HG02588 (cell line): ENCODE measurements around the gene MS4A7.
"Not testable (repeated sequence)": the region's sequence is repeated elsewhere in the genome, so short reads cannot be mapped to it uniquely, and the experiment has no call there.

Experiments
- ATAC-seq: cut with Tn5 transposase; IDR thresholded peaks from one replicate; pipeline ENCODE4 v1.9.1; 2021; ENCODE audit warnings: mild to moderate bottlenecking, moderate library complexity; ENCODE audit not compliant: unreplicated experiment

The MS4A7 gene

GRCh38 chr11:60378354-60378753 lies at the start of gene MS4A7:
MS4A7 (plus strand) TSS chr11:60378532; CDS start chr11:60383142, 4,610 bp downstream.
- ATAC-seq, result peak; percentile 75

GRCh38 chr11:60332846-60333245 lies 45.5 kb upstream of the MS4A7 start:
- ATAC-seq, result no peak

- no peak for ATAC-seq
Measured at GRCh38 chr11:60334005-60334620, 44.2 kb upstream of the MS4A7 start.

GRCh38 chr11:60336767-60337391 lies 41.5 kb upstream of the MS4A7 start:
- peak; percentile 50 for ATAC-seq

GRCh38 chr11:60338053-60338452 lies 40.3 kb upstream of the MS4A7 start:
- ATAC-seq, result no peak

- no peak for ATAC-seq
Measured at GRCh38 chr11:60339356-60339755, 39.0 kb upstream of the MS4A7 start.

- ATAC-seq, result no peak
Measured at GRCh38 chr11:60343094-60343704, 35.1 kb upstream of the MS4A7 start.

- ATAC-seq, result no peak
Measured at GRCh38 chr11:60344146-60344545, 34.2 kb upstream of the MS4A7 start.

- ATAC-seq, result no peak
Measured at GRCh38 chr11:60345489-60345888, 32.8 kb upstream of the MS4A7 start.

GRCh38 chr11:60347084-60347797 lies 31.1 kb upstream of the MS4A7 start:
- ATAC-seq, result no peak

GRCh38 chr11:60348116-60348515 lies 30.2 kb upstream of the MS4A7 start:
- ATAC-seq, result no peak

GRCh38 chr11:60349990-60350389 lies 28.3 kb upstream of the MS4A7 start:
- no peak for ATAC-seq

GRCh38 chr11:60357771-60358170 lies 20.6 kb upstream of the MS4A7 start:
- ATAC-seq, result no peak

GRCh38 chr11:60360621-60361020 lies 17.7 kb upstream of the MS4A7 start:
- no peak for ATAC-seq

GRCh38 chr11:60362241-60362640 lies 16.1 kb upstream of the MS4A7 start:
- no peak for ATAC-seq

GRCh38 chr11:60363542-60364470 lies 14.5 kb upstream of the MS4A7 start:
- ATAC-seq, result no peak

- ATAC-seq, result not testable (repeated sequence)
Measured at GRCh38 chr11:60366262-60366904, 11.9 kb upstream of the MS4A7 start.

- ATAC-seq, result peak; percentile 88
Measured at GRCh38 chr11:60367009-60367408, 11.3 kb upstream of the MS4A7 start.

GRCh38 chr11:60367896-60368295 lies 10.4 kb upstream of the MS4A7 start:
- no peak for ATAC-seq

GRCh38 chr11:60370252-60370810 lies 8.0 kb upstream of the MS4A7 start:
- no peak for ATAC-seq
